PC-9 (cell line): ENCODE measurements around the gene TXLNA. TPM values are rescaled to one million over a fixed set of nuclear protein-coding genes. Genes with fewer than 3 reads are reported as not detected.
A peak's percentile ranks its signal among the peaks of the same experiment; 100 is the strongest.

Experiments
- BruUV-seq: library from RNA; stranded (reverse); fragments of 400-500 nt; replicated peaks from 2 replicates; lab custom pipeline; 2021; lab: Mats Ljungman, UMichigan
- CTCF ChIA-PET: fragments of 300-600 bp; sonication (Branson Sonifier 250); formaldehyde crosslinking; loops from one replicate; lab custom pipeline; 2022; ENCODE audit warnings: antibody characterized with exemption; lab: Charles Lee
- POLR2A ChIA-PET: fragments of 300-600 bp; sonication (Branson Sonifier 250); formaldehyde crosslinking; loops from one replicate; lab custom pipeline; 2022; ENCODE audit warnings: antibody characterized with exemption; ENCODE audit not compliant: unreplicated experiment; lab: Charles Lee
- DNase-seq, 2 experiments: peaks; one replicate each; pipeline versions ENCODE4 v3.0.0 to v3.0.0-alpha.2; 2015 to 2022; ENCODE audit warnings: mixed read lengths in 1 of 2
- H2AFZ ChIP-seq: fragments of 200-600 bp; sonication (generic); 2 replicates; pipeline ENCODE4 v1.8.1; 2017; ENCODE audit warnings: antibody characterized with exemption
- H3F3A ChIP-seq: fragments of 200-600 bp; sonication (generic); 2 replicates; pipeline ENCODE4 v1.8.1; 2017; ENCODE audit warnings: antibody characterized with exemption, mild to moderate bottlenecking, low read depth; ENCODE audit not compliant: insufficient read depth
- H3K27ac ChIP-seq: fragments of 200-600 bp; sonication (generic); 2 replicates; pipeline ENCODE4 v1.6.1; 2016; ENCODE audit warnings: mixed run types
- H3K27me3 ChIP-seq: fragments of 200-600 bp; sonication (generic); 2 replicates; pipeline ENCODE4 v1.6.1; 2016; ENCODE audit warnings: low read depth, mixed run types; ENCODE audit not compliant: insufficient read depth
- H3K36me3 ChIP-seq: fragments of 200-600 bp; sonication (generic); 2 replicates; pipeline ENCODE4 v1.6.1; 2016; ENCODE audit warnings: low read depth, mixed run types
- H3K4me1 ChIP-seq: fragments of 200-600 bp; sonication (generic); replicated peaks from 2 replicates; pipeline ENCODE4 v1.6.1; 2016; ENCODE audit warnings: mixed run types; ENCODE audit not compliant: insufficient read depth
- H3K4me2 ChIP-seq: fragments of 200-600 bp; sonication (generic); 2 replicates; pipeline ENCODE4 v1.6.1; 2017; ENCODE audit warnings: mixed run types
- H3K4me3 ChIP-seq: fragments of 200-600 bp; sonication (generic); 2 replicates; pipeline ENCODE4 v1.6.1; 2016; ENCODE audit warnings: mixed run types
- H3K79me2 ChIP-seq: fragments of 200-600 bp; sonication (generic); 2 replicates; pipeline ENCODE4 v1.6.1; 2017; ENCODE audit warnings: low read depth, mixed run types
- H3K9me2 ChIP-seq: fragments of 200-600 bp; sonication (generic); 2 replicates; pipeline ENCODE4 v1.8.1; 2017; ENCODE audit warnings: mild to moderate bottlenecking; ENCODE audit not compliant: insufficient read depth
- H3K9me3 ChIP-seq: fragments of 200-600 bp; sonication (generic); 2 replicates; pipeline ENCODE4 v1.8.1; 2016; ENCODE audit warnings: low read depth; ENCODE audit not compliant: insufficient read depth
- H4K20me1 ChIP-seq: fragments of 200-600 bp; sonication (generic); 2 replicates; pipeline ENCODE4 v1.8.1; 2017; ENCODE audit not compliant: insufficient read depth
- CTCF ChIP-seq: fragments of 200-600 bp; sonication (generic); conservative IDR thresholded peaks from 2 replicates; pipeline ENCODE4 v1.6.1; 2017; ENCODE audit warnings: mixed run types, antibody characterized with exemption, mild to moderate bottlenecking, moderate library complexity
- EZH2 ChIP-seq: fragments of 200-600 bp; sonication (generic); IDR thresholded peaks from 2 replicates; pipeline ENCODE4 v1.8.0; 2017; ENCODE audit warnings: antibody characterized with exemption, low read depth
- intact Hi-C: fragments of 100-400 bp; cut with micrococcal nuclease; formaldehyde crosslinking; loops from one replicate; pipeline ENCODE4 v1.10.0; 2022; ENCODE audit not compliant: unreplicated experiment
- total RNA-seq: library from RNA; stranded (reverse); gene quantifications from 2 replicates; pipeline ENCODE4 v1.2.3, GENCODE V29; 2021

TXLNA gene
- total RNA-seq, 1 experiment from 2014 or later = 45.8 TPM

GRCh38 chr1:32205401-32206370, 26.2 kb downstream of the TXLNA start, which contains the start of gene IQCC:
IQCC (plus strand) TSS chr1:32205671; CDS start chr1:32205682, 11 bp downstream.
- H3K4me3 ChIP-seq = peak within 1 kb of the TSS; percentile 78
- no peaks in the 10 kb centered on the region for H4K20me1 ChIP-seq
- 0 out of 2 replicates have a peak, but pooled peaks cover 10% of the 10 kb centered on the region for H3K36me3 ChIP-seq
- CTCF ChIA-PET = interaction anchor here (0.5 to 1.0 kb wide), 2 partner anchors 128 to 294 kb away, joined by 3 to 14 read pairs; no protein-coding TSS in a partner anchor
- TF ChIP-seq CTCF (no peak; the same call in 1 of the 2 replicates), EZH2 (no peak)
- peaks cover 43% of the 10 kb centered on the region for H3F3A ChIP-seq
- BruUV-seq = TSS peak; percentile 76
- POLR2A ChIA-PET = interaction anchor here (0.6 to 1.2 kb wide), 3 partner anchors 86 to 189 kb away, joined by 3 to 9 read pairs (median 3); partner anchors contain the start of gene BSDC1
- no peaks in the 10 kb centered on the region for H3K27me3 ChIP-seq
- peak within 1 kb of the TSS; percentile 97 for H3K4me2 ChIP-seq
- no peaks in the 10 kb centered on the region for H3K9me2 ChIP-seq
- peaks cover 24% of the 10 kb centered on the region for H3K4me1 ChIP-seq
- H3K27ac ChIP-seq = no peak within 1 kb of the TSS
- H2AFZ ChIP-seq = peak within 1 kb of the TSS; percentile 85
- 0 out of 2 replicates have a peak, but pooled peaks cover 15% of the 10 kb centered on the region for H3K79me2 ChIP-seq
- intact Hi-C loops = no loop called here
- H3K9me3 ChIP-seq = no peaks in the 10 kb centered on the region
- peak; percentile 82 to 91 for DNase-seq

GRCh38 chr1:32208469-32208868, 29.0 kb downstream of the TXLNA start:
- POLR2A ChIA-PET = interaction anchor here (0.6 kb wide), 1 partner anchor 168 kb away, joined by 5 read pairs; no protein-coding TSS in a partner anchor
- BruUV-seq = no TSS peak
- no peak for TF ChIP-seq CTCF
- no peak for TF ChIP-seq EZH2
- no peak overlapping the region for H3K4me3 ChIP-seq
- H3K9me2 ChIP-seq = no peaks in the 10 kb centered on the region
- peak overlapping the region; percentile 23 for H3K4me2 ChIP-seq
- peaks cover 51% of the 10 kb centered on the region for H3F3A ChIP-seq
- DNase-seq = no peak
- no peaks in the 10 kb centered on the region for H3K9me3 ChIP-seq
- H3K27me3 ChIP-seq = no peaks in the 10 kb centered on the region
- CTCF ChIA-PET = no interaction called here
- H3K36me3 ChIP-seq = 0 out of 2 replicates have a peak, but pooled peaks cover 10% of the 10 kb centered on the region
- H2AFZ ChIP-seq = no peak overlapping the region
- 0 out of 2 replicates have a peak, but pooled peaks cover 15% of the 10 kb centered on the region for H3K79me2 ChIP-seq
- no peak overlapping the region for H3K27ac ChIP-seq
- intact Hi-C loops = no loop called here
- no peaks in the 10 kb centered on the region for H4K20me1 ChIP-seq
- H3K4me1 ChIP-seq = peaks cover 24% of the 10 kb centered on the region

GRCh38 chr1:32208891-32209328, 29.4 kb downstream of the TXLNA start, which contains the start of gene DCDC2B:
DCDC2B (plus strand) TSS chr1:32209089; CDS start chr1:32209094, 5 bp downstream.
- H3K4me3 ChIP-seq = no peak within 1 kb of the TSS
- intact Hi-C loops = no loop called here
- TF ChIP-seq CTCF (no peak), EZH2 (no peak)
- ChIA-PET CTCF (interaction anchor here (0.6 kb wide), 1 partner anchor 136 kb away, joined by 13 read pairs; the partner anchor contains the start of gene TMEM39B), POLR2A (interaction anchor here (0.6 kb wide), 1 partner anchor 167 kb away, joined by 5 read pairs; no protein-coding TSS in a partner anchor)
- no peak within 1 kb of the TSS for H3K27ac ChIP-seq
- H3K27me3 ChIP-seq = no peaks in the 10 kb centered on the region
- BruUV-seq = no TSS peak
- H2AFZ ChIP-seq = no peak within 1 kb of the TSS
- peaks cover 24% of the 10 kb centered on the region for H3K4me1 ChIP-seq
- H4K20me1 ChIP-seq = no peaks in the 10 kb centered on the region
- H3K4me2 ChIP-seq = peak within 1 kb of the TSS; percentile 23
- H3K9me3 ChIP-seq = no peaks in the 10 kb centered on the region
- H3K9me2 ChIP-seq = no peaks in the 10 kb centered on the region
- H3K79me2 ChIP-seq = 0 out of 2 replicates have a peak, but pooled peaks cover 15% of the 10 kb centered on the region
- H3F3A ChIP-seq = peaks cover 51% of the 10 kb centered on the region
- DNase-seq = peak; percentile 83 to 93
- 0 out of 2 replicates have a peak, but pooled peaks cover 10% of the 10 kb centered on the region for H3K36me3 ChIP-seq
